Mesenchymal stem cell (in vitro differentiated cells and primary cell): ENCODE results near the gene HPCA.

Source experiments
- DNase-seq: peaks from one replicate; pipeline ENCODE4 v3.0.0-alpha.2; 2013
- H2AFZ ChIP-seq: one replicate; pipeline ENCODE4 v1.6.1; 2013; ENCODE audit warnings: low read depth, mild to moderate bottlenecking, control low read depth, inconsistent platforms, low read length, moderate library complexity
- H2AK5ac ChIP-seq: 2 replicates; pipeline ENCODE4 v1.6.1; 2013; ENCODE audit warnings: low read length, moderate library complexity, mild to moderate bottlenecking, inconsistent platforms; ENCODE audit not compliant: severe bottlenecking
- H2BK120ac ChIP-seq: one replicate; pipeline ENCODE4 v1.6.1; 2013; ENCODE audit warnings: low read depth, mild to moderate bottlenecking, inconsistent platforms, low read length, moderate library complexity
- H2BK12ac ChIP-seq, 2 experiments: one replicate each; pipeline ENCODE4 v1.6.1; 2013; ENCODE audit warnings: inconsistent platforms in 2 of 2, low read length in 2 of 2, mild to moderate bottlenecking in 2 of 2, moderate library complexity in 2 of 2, control low read depth in 1 of 2
- H2BK15ac ChIP-seq: one replicate; pipeline ENCODE4 v1.6.1; 2013; ENCODE audit warnings: mild to moderate bottlenecking, low read depth, inconsistent platforms; ENCODE audit not compliant: poor library complexity, severe bottlenecking
- H2BK5ac ChIP-seq: 2 replicates; pipeline ENCODE4 v1.6.1; 2013; ENCODE audit warnings: low read depth, mild to moderate bottlenecking, low read length, control low read depth, inconsistent platforms; ENCODE audit not compliant: poor library complexity, severe bottlenecking
- H3K14ac ChIP-seq, 2 experiments: one replicate each; pipeline ENCODE4 v1.6.1; 2013; ENCODE audit warnings: inconsistent platforms in 2 of 2, low read length in 2 of 2, control low read depth in 1 of 2, mild to moderate bottlenecking in 1 of 2, moderate library complexity in 1 of 2
- H3K18ac ChIP-seq, 2 experiments: one replicate each; pipeline ENCODE4 v1.6.1; 2013; ENCODE audit warnings: inconsistent platforms in 2 of 2, low read length in 2 of 2, control low read depth in 1 of 2, low read depth in 1 of 2, mild to moderate bottlenecking in 1 of 2
- H3K23ac ChIP-seq, 2 experiments: one replicate each; pipeline ENCODE4 v1.6.1; 2013; ENCODE audit warnings: inconsistent platforms in 2 of 2, low read length in 2 of 2, mild to moderate bottlenecking in 2 of 2, moderate library complexity in 2 of 2, control low read depth in 1 of 2
- H3K27ac ChIP-seq: 2 replicates; pipeline ENCODE4 v1.5.1; 2013; ENCODE audit warnings: mild to moderate bottlenecking, moderate library complexity, low read length, control low read depth, inconsistent platforms; ENCODE audit not compliant: poor library complexity, severe bottlenecking
- H3K27me3 ChIP-seq, 2 experiments: 2 replicates each; pipeline versions ENCODE4 v1.6.1 to v1.7.0; 2013; ENCODE audit warnings: low read length in 2 of 2, mild to moderate bottlenecking in 2 of 2, moderate library complexity in 2 of 2, control low read depth in 1 of 2, inconsistent platforms in 1 of 2; ENCODE audit not compliant: control insufficient read depth in 1 of 2, insufficient read depth in 1 of 2
- H3K36me3 ChIP-seq, 2 experiments: 2 replicates each; pipeline versions ENCODE4 v1.6.1 to v1.7.0; 2013; ENCODE audit warnings: low read length in 2 of 2, control low read depth in 1 of 2, inconsistent platforms in 1 of 2, low read depth in 1 of 2, mild to moderate bottlenecking in 1 of 2; ENCODE audit not compliant: insufficient read depth in 2 of 2, control insufficient read depth in 1 of 2
- H3K4ac ChIP-seq, 2 experiments: one replicate each; pipeline ENCODE4 v1.6.1; 2013; ENCODE audit warnings: inconsistent platforms in 2 of 2, low read length in 2 of 2, mild to moderate bottlenecking in 2 of 2, moderate library complexity in 2 of 2, control low read depth in 1 of 2, low read depth in 1 of 2
- H3K4me1 ChIP-seq: 2 replicates; pipeline ENCODE4 v1.6.1; 2013; ENCODE audit warnings: low read depth, low read length, control low read depth; ENCODE audit not compliant: control insufficient read depth, insufficient read depth
- H3K4me2 ChIP-seq: 2 replicates; pipeline ENCODE4 v1.6.1; 2013; ENCODE audit warnings: low read length, mild to moderate bottlenecking, inconsistent platforms; ENCODE audit not compliant: poor library complexity, severe bottlenecking
- H3K4me3 ChIP-seq, 2 experiments: 2 replicates each; pipeline versions ENCODE4 v1.5.1 to v1.7.0; 2013; ENCODE audit warnings: low read length in 2 of 2, mild to moderate bottlenecking in 2 of 2, control low read depth in 1 of 2, low read depth in 1 of 2; ENCODE audit not compliant: insufficient read depth in 1 of 2
- H3K79me1 ChIP-seq: replicated peaks from 2 replicates; pipeline ENCODE4 v1.6.1; 2013; ENCODE audit warnings: mild to moderate bottlenecking, control low read depth, low read length, inconsistent platforms; ENCODE audit not compliant: poor library complexity, severe bottlenecking
- H3K9ac ChIP-seq: 2 replicates; pipeline ENCODE4 v1.7.0; 2013; ENCODE audit warnings: mild to moderate bottlenecking, low read length, moderate library complexity
- H3K9me3 ChIP-seq: 2 replicates; pipeline ENCODE4 v1.7.0; 2013; ENCODE audit warnings: mild to moderate bottlenecking, low read length; ENCODE audit not compliant: control insufficient read depth
- H4K8ac ChIP-seq: one replicate; pipeline ENCODE4 v1.6.1; 2013; ENCODE audit warnings: inconsistent platforms, mild to moderate bottlenecking, low read length, moderate library complexity
- H4K91ac ChIP-seq: one replicate; pipeline ENCODE4 v1.6.1; 2013; ENCODE audit warnings: mild to moderate bottlenecking, low read length, inconsistent platforms
- WGBS: methylation state at CpG from one replicate; pipeline ENCODE4 v1.1.7; 2013; ENCODE audit warnings: mixed read lengths; 5-methylcytosine and 5-hydroxymethylcytosine counted together

The HPCA gene

GRCh38 chr1:32891241-32891570 lies 4.9 kb downstream of the HPCA start:
- peaks cover 55 to 65% of the 10 kb centered on the region in 2 experiments for H3K27me3 ChIP-seq
- WGBS = 75% methylated on average over 1 of the region's 1 CpG
- H3K36me3 ChIP-seq = peaks cover 0 to 3% of the 10 kb centered on the region in 2 experiments
- H3K27ac ChIP-seq = no peak overlapping the region
- no peak overlapping the region for H2BK5ac ChIP-seq
- no peaks in the 10 kb centered on the region for H3K9me3 ChIP-seq
- no peak overlapping the region for H3K9ac ChIP-seq
- H3K4me1 ChIP-seq = peaks cover 15% of the 10 kb centered on the region
- H3K4me3 ChIP-seq = no peak overlapping the region
- no peak for DNase-seq
- H2AK5ac ChIP-seq = no peak overlapping the region
- no peak overlapping the region for H2AFZ ChIP-seq
- no peak overlapping the region for H3K4ac ChIP-seq
- no peak overlapping the region for H3K14ac ChIP-seq
- H3K4me2 ChIP-seq = no peak overlapping the region
- H2BK15ac ChIP-seq = no peak overlapping the region
- H4K8ac ChIP-seq = no peak overlapping the region
- no peak overlapping the region for H2BK12ac ChIP-seq
- H2BK120ac ChIP-seq = no peak overlapping the region
- no peak overlapping the region for H3K18ac ChIP-seq
- no peak overlapping the region for H3K23ac ChIP-seq
- no peaks in the 10 kb centered on the region for H3K79me1 ChIP-seq
- H4K91ac ChIP-seq = no peak overlapping the region

- no peak overlapping the region for H2BK120ac ChIP-seq
- no peak overlapping the region for H3K4me3 ChIP-seq
- H3K4me1 ChIP-seq = peaks cover 13% of the 10 kb centered on the region
- H3K27me3 ChIP-seq = peaks cover 54 to 64% of the 10 kb centered on the region in 2 experiments
- no peak overlapping the region for H3K4me2 ChIP-seq
- no peaks in the 10 kb centered on the region for H3K79me1 ChIP-seq
- no peak overlapping the region for H2AFZ ChIP-seq
- no peak for DNase-seq
- no peak overlapping the region for H3K9ac ChIP-seq
- 95% methylated on average over 3 of the region's 3 CpGs for WGBS
- H4K8ac ChIP-seq = no peak overlapping the region
- H3K36me3 ChIP-seq = peaks cover 0 to 3% of the 10 kb centered on the region in 2 experiments
- no peak overlapping the region for H2BK15ac ChIP-seq
- H2AK5ac ChIP-seq = no peak overlapping the region
- no peak overlapping the region for H3K4ac ChIP-seq
- no peak overlapping the region for H2BK12ac ChIP-seq
- no peak overlapping the region for H4K91ac ChIP-seq
- H3K23ac ChIP-seq = no peak overlapping the region
- H3K18ac ChIP-seq = no peak overlapping the region
- no peak overlapping the region for H3K14ac ChIP-seq
- no peak overlapping the region for H3K27ac ChIP-seq
- H2BK5ac ChIP-seq = no peak overlapping the region
- no peaks in the 10 kb centered on the region for H3K9me3 ChIP-seq
Observed at GRCh38 chr1:32891630-32892029, 5.3 kb downstream of the HPCA start.

- Histone ChIP-seq H4K8ac (no peak overlapping the region), H2AFZ (no peak overlapping the region), H2AK5ac (no peak overlapping the region), H3K4me1 (peaks cover 13% of the 10 kb centered on the region), H3K4ac (no peak overlapping the region), H2BK5ac (no peak overlapping the region), H3K27me3 (peaks cover 45 to 55% of the 10 kb centered on the region in 2 experiments), H3K79me1 (no peaks in the 10 kb centered on the region), H3K4me3 (peak overlapping the region; percentile 48 to 66), H3K23ac (no peak overlapping the region), H3K36me3 (peaks cover 0 to 3% of the 10 kb centered on the region in 2 experiments), H3K14ac (no peak overlapping the region), H3K9me3 (no peaks in the 10 kb centered on the region), H2BK120ac (no peak overlapping the region), H3K4me2 (peak overlapping the region; percentile 87), H3K9ac (no peak overlapping the region), H2BK15ac (no peak overlapping the region), H2BK12ac (no peak overlapping the region), H3K27ac (no peak overlapping the region), H4K91ac (no peak overlapping the region), H3K18ac (no peak overlapping the region)
- DNase-seq = no peak
- 26% methylated on average over 49 of the region's 49 CpGs for WGBS
Observed at GRCh38 chr1:32892368-32893197, 6.3 kb downstream of the HPCA start.

- no peak overlapping the region for H2BK5ac ChIP-seq
Observed at GRCh38 chr1:32893198-32894018, 7.1 kb downstream of the HPCA start.

More at GRCh38 chr1:32893198-32894018, 7.1 kb downstream of the HPCA start:
- H4K8ac ChIP-seq = no peak overlapping the region
- no peak overlapping the region for H3K9ac ChIP-seq
- H3K4me2 ChIP-seq = peak overlapping the region; percentile 87
- H3K4ac ChIP-seq = no peak overlapping the region
- peak overlapping the region; percentile 48 to 66 for H3K4me3 ChIP-seq
- H2BK120ac ChIP-seq = no peak overlapping the region
- no peak overlapping the region for H2BK12ac ChIP-seq
- no peak overlapping the region for H2AK5ac ChIP-seq
- H3K4me1 ChIP-seq = peaks cover 13% of the 10 kb centered on the region
- H3K79me1 ChIP-seq = no peaks in the 10 kb centered on the region
- peaks cover 0 to 3% of the 10 kb centered on the region in 2 experiments for H3K36me3 ChIP-seq
- WGBS = 3% methylated on average over 47 of the region's 58 CpGs
- H3K18ac ChIP-seq = peak overlapping the region in 1 of 2 experiments; percentile 54
- H3K27ac ChIP-seq = no peak overlapping the region
- H3K27me3 ChIP-seq = peaks cover 39 to 46% of the 10 kb centered on the region in 2 experiments
- no peaks in the 10 kb centered on the region for H3K9me3 ChIP-seq
- DNase-seq = no peak
- H3K14ac ChIP-seq = no peak overlapping the region
- H3K23ac ChIP-seq = no peak overlapping the region
- no peak overlapping the region for H2BK15ac ChIP-seq
- H2AFZ ChIP-seq = peak overlapping the region; percentile 29
- no peak overlapping the region for H4K91ac ChIP-seq
